ENCODE measurements around the gene RSL1D1. TPM values are rescaled to one million over a fixed set of nuclear protein-coding genes. Genes with fewer than 3 reads are reported as not detected.

The RSL1D1 gene
- total and polyA plus RNA-seq, 2 of the 8 experiments (the other 6 are each of a cell fraction or from before 2014, with no cell fraction given): 41.3 to 292 TPM

GRCh38 chr16:11792410-11793241 is 58.7 kb downstream of the RSL1D1 start (continued):
- TF ChIP-seq SIX5 (IDR thresholded peaks at IDR 0.05; ENCODE audit: low read depth, low read length) (no peak), TCF12 (IDR thresholded peaks at IDR 0.05; ENCODE audit: low read depth, low read length) (no peak)

Data from H1 (cell line).